Progenitor cell of endocrine pancreas (in vitro differentiated cells): ENCODE measurements around the gene STK32A. TPM values are rescaled to one million over a fixed set of nuclear protein-coding genes. Genes with fewer than 3 reads are reported as not detected.

ENCODE experiments used
- DNase-seq: peaks from one replicate; pipeline ENCODE4 v3.0.0; 2021; ENCODE audit warnings: low spot score; ENCODE audit not compliant: unreplicated experiment
- H3K27ac Mint-ChIP-seq: 2 replicates; pipeline ENCODE4 v1.8.0; 2021; ENCODE audit warnings: mild to moderate bottlenecking, moderate library complexity, mixed read lengths
- H3K27me3 Mint-ChIP-seq: 2 replicates; pipeline ENCODE4 v1.8.0; 2021; ENCODE audit warnings: mixed read lengths
- H3K36me3 Mint-ChIP-seq: 2 replicates; pipeline ENCODE4 v1.8.0; 2022; ENCODE audit warnings: mixed read lengths; ENCODE audit not compliant: insufficient read depth
- H3K4me1 Mint-ChIP-seq: 2 replicates; pipeline ENCODE4 v1.8.0; 2021; ENCODE audit warnings: low read depth, mixed read lengths
- H3K4me3 Mint-ChIP-seq: 2 replicates; pipeline ENCODE4 v1.8.0; 2021; ENCODE audit warnings: low read depth, mild to moderate bottlenecking, moderate library complexity, mixed read lengths
- H3K9me3 Mint-ChIP-seq: 2 replicates; pipeline ENCODE4 v1.8.0; 2021; ENCODE audit warnings: low read depth, mixed read lengths
- total RNA-seq: library from RNA; stranded (reverse); gene quantifications from 2 replicates; pipeline ENCODE4 v1.2.1, GENCODE V29; 2021
- TF ChIP-seq, protein P1 (sequence below): fragments of 200-600 bp; sonication (generic); IDR thresholded peaks from one replicate; pipeline ENCODE4 v1.5.0; 2021; ENCODE audit warnings: antibody characterized with exemption, mild to moderate bottlenecking; ENCODE audit not compliant: unreplicated experiment

STK32A gene
- total RNA-seq, 1 donor from 2014 or later: 1.3 TPM

DNA sequence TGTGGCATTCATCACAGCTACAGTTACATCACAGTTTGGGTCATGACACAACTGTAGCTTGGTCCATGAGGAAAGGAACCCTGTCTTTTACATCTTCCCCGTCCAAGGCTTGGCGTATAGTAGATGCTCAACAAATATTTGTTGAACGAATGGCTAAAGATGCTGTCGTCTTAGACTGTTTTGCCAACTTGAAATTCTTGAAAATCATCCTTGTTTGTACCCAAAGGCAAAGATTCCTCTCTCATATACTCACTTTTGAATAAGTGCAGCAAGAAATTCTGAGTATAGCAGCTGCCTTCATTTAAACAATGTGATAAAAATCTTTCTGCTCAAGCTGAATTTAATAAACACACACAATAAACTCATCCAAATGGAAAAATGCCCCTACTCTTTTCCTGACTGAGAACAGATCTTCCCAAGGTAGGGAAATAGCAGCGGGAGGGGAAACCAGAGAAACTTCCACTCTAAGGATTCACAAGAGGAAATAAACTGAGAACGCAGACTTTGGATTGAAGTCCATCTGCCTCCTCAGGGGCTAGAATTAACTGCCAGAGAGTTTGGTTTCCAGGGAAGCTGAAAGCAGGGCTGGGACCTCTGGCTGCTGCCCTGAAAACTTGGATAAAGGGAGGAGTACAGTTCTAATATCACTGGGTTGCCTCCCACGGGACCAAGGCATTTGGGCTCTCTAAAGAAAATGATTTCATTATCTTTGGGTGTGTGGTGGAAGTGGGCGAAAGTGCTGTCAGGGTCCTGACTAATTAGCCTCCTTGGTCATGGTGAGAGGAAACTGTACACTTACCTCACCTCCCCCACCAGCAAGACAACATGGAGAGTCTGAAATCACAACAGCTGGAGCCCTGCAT, 175.9 kb downstream of the STK32A start:
- H3K36me3 Mint-ChIP-seq: peaks cover 23% of the 10 kb centered on the region
- H3K4me3 Mint-ChIP-seq: no peak overlapping the region
- peaks cover 6% of the 10 kb centered on the region for H3K4me1 Mint-ChIP-seq
- no peak overlapping the region for H3K27ac Mint-ChIP-seq
- TF ChIP-seq, protein P1, sequence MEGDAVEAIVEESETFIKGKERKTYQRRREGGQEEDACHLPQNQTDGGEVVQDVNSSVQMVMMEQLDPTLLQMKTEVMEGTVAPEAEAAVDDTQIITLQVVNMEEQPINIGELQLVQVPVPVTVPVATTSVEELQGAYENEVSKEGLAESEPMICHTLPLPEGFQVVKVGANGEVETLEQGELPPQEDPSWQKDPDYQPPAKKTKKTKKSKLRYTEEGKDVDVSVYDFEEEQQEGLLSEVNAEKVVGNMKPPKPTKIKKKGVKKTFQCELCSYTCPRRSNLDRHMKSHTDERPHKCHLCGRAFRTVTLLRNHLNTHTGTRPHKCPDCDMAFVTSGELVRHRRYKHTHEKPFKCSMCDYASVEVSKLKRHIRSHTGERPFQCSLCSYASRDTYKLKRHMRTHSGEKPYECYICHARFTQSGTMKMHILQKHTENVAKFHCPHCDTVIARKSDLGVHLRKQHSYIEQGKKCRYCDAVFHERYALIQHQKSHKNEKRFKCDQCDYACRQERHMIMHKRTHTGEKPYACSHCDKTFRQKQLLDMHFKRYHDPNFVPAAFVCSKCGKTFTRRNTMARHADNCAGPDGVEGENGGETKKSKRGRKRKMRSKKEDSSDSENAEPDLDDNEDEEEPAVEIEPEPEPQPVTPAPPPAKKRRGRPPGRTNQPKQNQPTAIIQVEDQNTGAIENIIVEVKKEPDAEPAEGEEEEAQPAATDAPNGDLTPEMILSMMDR: no peak
- DNase-seq: no peak
- no peaks in the 10 kb centered on the region for H3K27me3 Mint-ChIP-seq
- H3K9me3 Mint-ChIP-seq: no peaks in the 10 kb centered on the region

DNA sequence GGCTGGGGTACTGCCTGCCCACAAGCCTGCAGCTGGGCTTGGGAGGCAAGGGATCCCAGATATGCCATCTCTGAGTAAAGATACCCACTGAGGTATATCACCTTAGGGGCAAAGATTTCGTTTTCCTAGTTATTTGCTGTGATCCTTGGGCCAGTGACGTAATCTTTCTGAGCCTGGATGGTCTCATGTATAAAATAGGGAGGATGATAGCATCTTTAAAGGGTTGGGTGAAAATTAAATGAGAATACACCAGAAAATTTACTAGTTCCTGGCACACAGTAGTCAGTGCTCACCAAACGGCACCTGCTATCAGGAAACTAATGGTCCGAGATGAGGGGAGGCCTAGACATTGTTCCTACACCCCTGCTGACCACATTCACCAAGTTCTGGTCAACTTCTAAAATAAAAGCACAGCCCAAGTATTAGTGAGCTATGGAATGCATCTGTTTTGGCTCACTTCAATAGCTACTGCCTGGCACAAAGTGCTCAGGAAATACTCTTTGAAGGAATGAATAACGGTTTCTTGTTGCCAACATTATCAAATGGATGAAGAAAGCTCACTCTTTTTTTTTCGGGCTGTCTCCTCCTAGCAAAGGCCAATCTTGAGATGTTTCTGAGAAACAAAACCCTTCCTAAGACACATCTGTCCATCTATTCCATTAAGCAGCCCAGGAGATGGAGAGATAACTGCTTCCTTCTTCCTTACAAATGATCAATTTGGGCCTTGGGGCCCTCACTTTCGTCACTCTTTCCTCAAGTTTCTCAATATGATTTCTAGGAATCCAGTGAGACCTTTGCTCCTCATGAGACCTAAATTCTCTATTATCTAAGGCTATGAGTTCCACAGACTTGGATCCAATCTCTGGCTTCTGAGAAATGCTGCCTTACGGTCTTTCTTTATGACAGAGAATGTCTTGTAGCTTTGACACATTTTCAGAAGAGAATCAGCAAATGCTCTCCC, 176.8 kb downstream of the STK32A start:
- Mint-ChIP-seq H3K4me3 (no peak overlapping the region), H3K27ac (no peak overlapping the region), H3K27me3 (no peaks in the 10 kb centered on the region), H3K4me1 (peaks cover 6% of the 10 kb centered on the region), H3K9me3 (no peaks in the 10 kb centered on the region), H3K36me3 (peaks cover 23% of the 10 kb centered on the region)
- DNase-seq: no peak
- TF ChIP-seq, protein P1: no peak

DNA sequence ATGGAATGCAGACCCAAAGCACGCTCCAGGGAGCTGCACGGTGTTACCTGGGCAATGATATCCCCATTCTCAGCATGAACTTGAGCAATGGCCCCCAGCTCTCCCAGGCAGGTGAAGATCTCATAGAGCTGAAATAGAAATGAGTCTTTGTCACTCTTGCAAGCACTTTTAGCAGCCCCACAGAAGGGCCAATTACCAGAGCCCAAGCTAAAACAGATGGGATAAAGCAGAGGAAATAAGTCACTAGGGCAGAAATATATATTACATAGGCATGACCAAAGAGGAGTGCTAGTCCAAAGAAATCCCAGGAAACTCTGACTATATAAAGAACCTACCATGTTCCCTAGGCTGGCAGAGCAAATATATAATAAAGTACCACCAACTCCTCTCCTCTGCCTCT, 177.7 kb downstream of the STK32A start:
- Mint-ChIP-seq H3K4me3 (no peak overlapping the region), H3K9me3 (no peaks in the 10 kb centered on the region), H3K36me3 (peaks cover 23% of the 10 kb centered on the region), H3K27me3 (no peaks in the 10 kb centered on the region), H3K27ac (peak overlapping the region; percentile 13), H3K4me1 (peaks cover 4% of the 10 kb centered on the region)
- DNase-seq: no peak
- TF ChIP-seq, protein P1: no peak

DNA sequence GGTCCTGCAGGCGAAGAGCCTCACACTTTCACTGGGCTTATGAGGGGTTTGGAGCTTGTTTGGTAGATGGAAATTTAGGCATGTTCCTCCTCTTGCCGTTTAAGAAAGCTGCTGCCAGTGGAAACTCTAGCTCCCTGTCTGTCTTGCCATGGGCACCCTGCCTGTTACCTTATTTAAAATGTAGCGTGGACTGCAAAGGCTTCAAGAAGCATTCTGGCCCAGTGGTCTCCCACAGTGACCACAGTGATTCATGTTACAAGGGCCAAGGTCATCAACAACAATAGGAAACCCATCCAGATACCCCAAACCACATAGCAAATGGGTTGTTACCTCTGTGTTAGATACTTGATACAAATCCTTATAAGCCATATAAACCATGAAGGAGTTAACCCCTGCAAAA, 178.4 kb downstream of the STK32A start:
- Mint-ChIP-seq H3K27ac (no peak overlapping the region), H3K36me3 (peaks cover 22% of the 10 kb centered on the region), H3K4me1 (peaks cover 4% of the 10 kb centered on the region), H3K9me3 (no peaks in the 10 kb centered on the region), H3K4me3 (no peak overlapping the region), H3K27me3 (no peaks in the 10 kb centered on the region)
- TF ChIP-seq, protein P1: no peak
- no peak for DNase-seq

DNA sequence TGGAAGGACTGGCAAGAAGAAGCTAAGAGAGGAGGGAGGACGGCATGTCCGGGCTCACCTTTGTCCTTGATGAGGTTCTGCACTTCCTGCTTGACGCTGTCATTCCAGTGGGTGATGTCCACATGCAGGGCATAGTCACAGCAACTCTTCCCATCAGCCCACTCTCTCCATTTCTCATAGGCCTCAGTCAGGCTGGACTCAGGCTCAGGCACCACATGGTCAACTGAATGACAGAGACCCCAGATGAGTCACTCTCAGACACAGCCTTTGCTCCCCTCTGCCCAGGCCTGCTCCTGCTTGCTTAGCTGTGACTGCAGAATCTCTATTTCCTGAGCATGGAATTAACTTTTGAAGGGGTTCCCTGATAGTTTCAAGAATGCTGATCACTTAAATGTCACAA, 180.8 kb downstream of the STK32A start:
- no peaks in the 10 kb centered on the region for H3K4me1 Mint-ChIP-seq
- peaks cover 17% of the 10 kb centered on the region for H3K36me3 Mint-ChIP-seq
- DNase-seq: no peak
- no peak overlapping the region for H3K27ac Mint-ChIP-seq
- H3K4me3 Mint-ChIP-seq: no peak overlapping the region
- no peaks in the 10 kb centered on the region for H3K27me3 Mint-ChIP-seq
- H3K9me3 Mint-ChIP-seq: no peaks in the 10 kb centered on the region
- TF ChIP-seq, protein P1: no peak
